MM.1S (cell line): ENCODE measurements around the gene GSS.

Experiments
- DNase-seq: peaks from one replicate; pipeline ENCODE4 v3.0.0-alpha.2; 2015
- H2AFZ ChIP-seq: fragments of 300-600 bp; sonication (generic); 2 replicates; pipeline ENCODE4 v1.6.0; 2016; ENCODE audit warnings: antibody characterized with exemption, low read length
- H3F3A ChIP-seq: fragments of 300-600 bp; sonication (generic); 2 replicates; pipeline ENCODE4 v1.6.1; 2016; ENCODE audit warnings: mild to moderate bottlenecking, antibody characterized with exemption, low read length, moderate library complexity, mixed read lengths; ENCODE audit not compliant: insufficient read depth
- H3K27ac ChIP-seq: fragments of 300-600 bp; sonication (generic); 2 replicates; pipeline ENCODE4 v1.5.1; 2016; ENCODE audit warnings: mild to moderate bottlenecking, low read length
- H3K27me3 ChIP-seq: fragments of 300-600 bp; sonication (generic); replicated peaks from 2 replicates; pipeline ENCODE4 v1.6.0; 2016; ENCODE audit warnings: low read length; ENCODE audit not compliant: insufficient read depth
- H3K36me3 ChIP-seq: fragments of 300-600 bp; sonication (generic); replicated peaks from 2 replicates; pipeline ENCODE4 v1.6.1; 2016; ENCODE audit warnings: mild to moderate bottlenecking, low read length, mixed read lengths; ENCODE audit not compliant: insufficient read depth
- H3K4me1 ChIP-seq: fragments of 300-600 bp; sonication (generic); 2 replicates; pipeline ENCODE4 v1.6.1; 2016; ENCODE audit warnings: low read length, mixed read lengths
- H3K4me2 ChIP-seq: fragments of 300-600 bp; sonication (generic); 2 replicates; pipeline ENCODE4 v1.6.0; 2016; ENCODE audit warnings: low read depth, low read length
- H3K4me3 ChIP-seq: fragments of 300-600 bp; sonication (generic); 2 replicates; pipeline ENCODE4 v1.5.1; 2016; ENCODE audit warnings: low read length, mixed read lengths
- H3K79me2 ChIP-seq: fragments of 300-600 bp; sonication (generic); 2 replicates; pipeline ENCODE4 v1.6.1; 2016; ENCODE audit warnings: mixed run types, low read length, mixed read lengths
- H3K9ac ChIP-seq: fragments of 300-600 bp; sonication (generic); 2 replicates; pipeline ENCODE4 v1.6.1; 2016; ENCODE audit warnings: low read length, mixed read lengths
- H3K9me2 ChIP-seq: fragments of 300-600 bp; sonication (generic); replicated peaks from 2 replicates; pipeline ENCODE4 v1.6.1; 2016; ENCODE audit warnings: mild to moderate bottlenecking, low read length, mixed read lengths; ENCODE audit not compliant: insufficient read depth
- H3K9me3 ChIP-seq: fragments of 300-600 bp; sonication (generic); replicated peaks from 2 replicates; pipeline ENCODE4 v1.6.1; 2016; ENCODE audit warnings: mild to moderate bottlenecking, low read length, mixed read lengths; ENCODE audit not compliant: insufficient read depth
- H4K20me1 ChIP-seq: fragments of 300-600 bp; sonication (generic); 2 replicates; pipeline ENCODE4 v1.6.1; 2016; ENCODE audit warnings: mild to moderate bottlenecking, low read length, moderate library complexity, mixed read lengths; ENCODE audit not compliant: insufficient read depth
- CTCF ChIP-seq: fragments of 300-600 bp; sonication (generic); IDR thresholded peaks from 2 replicates; pipeline ENCODE4 v1.5.1; 2016; ENCODE audit warnings: antibody characterized with exemption, low read length, mixed read lengths
- EZH2 ChIP-seq: fragments of 300-600 bp; sonication (generic); optimal IDR thresholded peaks from 2 replicates; pipeline ENCODE3; 2017; ENCODE audit warnings: low read depth, mild to moderate bottlenecking, antibody characterized with exemption, low read length, mixed read lengths
- EZH2phosphoT487 ChIP-seq: fragments of 300-600 bp; sonication (generic); IDR thresholded peaks from 2 replicates; pipeline ENCODE4 v1.6.1; 2018; ENCODE audit warnings: antibody characterized with exemption, low read length

Gene GSS

GRCh38 chr20:34999021-34999451 lies 43.4 kb upstream of the GSS start:
- DNase-seq, result no peak
- Histone ChIP-seq H3K4me1 (no peaks in the 10 kb centered on the region), H3K27me3 (no peaks in the 10 kb centered on the region), H3K27ac (no peak overlapping the region), H3K9me2 (no peaks in the 10 kb centered on the region), H3K36me3 (no peaks in the 10 kb centered on the region), H3K4me2 (no peak overlapping the region), H3K4me3 (no peak overlapping the region), H4K20me1 (no peaks in the 10 kb centered on the region), H3K9me3 (no peaks in the 10 kb centered on the region), H3K9ac (no peak overlapping the region), H3F3A (no peaks in the 10 kb centered on the region), H3K79me2 (no peaks in the 10 kb centered on the region), H2AFZ (no peak overlapping the region)
- no peak for TF ChIP-seq EZH2phosphoT487
- TF ChIP-seq EZH2, result no peak
- no peak for TF ChIP-seq CTCF

DNA sequence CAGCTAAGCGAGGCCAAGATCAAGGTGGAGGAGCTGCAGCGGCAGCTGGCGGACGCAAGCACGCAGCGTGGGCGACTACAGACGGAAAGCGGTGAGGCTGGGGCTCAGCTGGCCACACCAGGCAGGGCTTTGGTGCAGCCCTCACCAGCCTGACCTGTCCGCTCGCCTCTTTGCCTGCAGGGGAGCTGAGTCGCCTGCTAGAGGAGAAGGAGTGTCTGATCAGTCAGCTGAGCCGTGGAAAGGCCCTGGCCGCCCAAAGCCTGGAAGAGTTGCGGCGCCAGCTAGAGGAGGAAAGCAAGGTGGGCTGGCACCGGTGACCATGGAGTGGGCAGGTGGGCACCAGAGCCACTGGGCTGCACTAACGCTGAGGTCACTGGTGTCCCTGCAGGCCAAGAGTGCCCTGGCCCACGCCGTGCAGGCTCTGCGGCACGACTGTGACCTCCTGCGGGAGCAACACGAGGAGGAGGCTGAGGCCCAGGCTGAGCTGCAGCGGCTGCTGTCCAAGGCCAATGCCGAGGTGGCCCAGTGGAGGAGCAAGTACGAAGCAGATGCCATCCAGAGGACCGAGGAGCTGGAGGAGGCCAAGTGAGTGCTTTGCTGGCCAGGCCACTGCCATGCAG lies 42.8 kb upstream of the GSS start:
- Histone ChIP-seq H3K9me2 (no peaks in the 10 kb centered on the region), H3K9ac (no peak overlapping the region), H3K36me3 (no peaks in the 10 kb centered on the region), H4K20me1 (no peaks in the 10 kb centered on the region), H3F3A (no peaks in the 10 kb centered on the region), H2AFZ (no peak overlapping the region), H3K27ac (no peak overlapping the region), H3K4me3 (no peak overlapping the region), H3K79me2 (no peaks in the 10 kb centered on the region), H3K9me3 (no peaks in the 10 kb centered on the region), H3K4me1 (no peaks in the 10 kb centered on the region), H3K4me2 (no peak overlapping the region), H3K27me3 (no peaks in the 10 kb centered on the region)
- no peak for DNase-seq
- TF ChIP-seq CTCF, result no peak
- TF ChIP-seq EZH2, result no peak
- no peak for TF ChIP-seq EZH2phosphoT487

GRCh38 chr20:34997774-34998173 lies 42.2 kb upstream of the GSS start:
- Histone ChIP-seq H3F3A (no peaks in the 10 kb centered on the region), H3K4me1 (no peaks in the 10 kb centered on the region), H4K20me1 (no peaks in the 10 kb centered on the region), H3K79me2 (no peaks in the 10 kb centered on the region), H3K9me3 (no peaks in the 10 kb centered on the region), H3K27me3 (no peaks in the 10 kb centered on the region), H3K9me2 (no peaks in the 10 kb centered on the region), H3K36me3 (no peaks in the 10 kb centered on the region), H3K9ac (no peak overlapping the region), H2AFZ (no peak overlapping the region), H3K27ac (no peak overlapping the region), H3K4me3 (no peak overlapping the region), H3K4me2 (no peak overlapping the region)
- DNase-seq, result no peak
- TF ChIP-seq CTCF (no peak), EZH2phosphoT487 (no peak)
